IPS DF 19.7 (cell line): ENCODE measurements around the gene YTHDF1.
A peak's percentile ranks its signal among the peaks of the same experiment; 100 is the strongest.
"Not testable (repeated sequence)": the region's sequence is repeated elsewhere in the genome, so short reads cannot be mapped to it uniquely, and the experiment has no call there.

ENCODE experiments used
- DNase-seq: peaks from one replicate; pipeline ENCODE4 v3.0.0-alpha.2; 2013; ENCODE audit warnings: low read depth, low spot score

The YTHDF1 gene

DNA sequence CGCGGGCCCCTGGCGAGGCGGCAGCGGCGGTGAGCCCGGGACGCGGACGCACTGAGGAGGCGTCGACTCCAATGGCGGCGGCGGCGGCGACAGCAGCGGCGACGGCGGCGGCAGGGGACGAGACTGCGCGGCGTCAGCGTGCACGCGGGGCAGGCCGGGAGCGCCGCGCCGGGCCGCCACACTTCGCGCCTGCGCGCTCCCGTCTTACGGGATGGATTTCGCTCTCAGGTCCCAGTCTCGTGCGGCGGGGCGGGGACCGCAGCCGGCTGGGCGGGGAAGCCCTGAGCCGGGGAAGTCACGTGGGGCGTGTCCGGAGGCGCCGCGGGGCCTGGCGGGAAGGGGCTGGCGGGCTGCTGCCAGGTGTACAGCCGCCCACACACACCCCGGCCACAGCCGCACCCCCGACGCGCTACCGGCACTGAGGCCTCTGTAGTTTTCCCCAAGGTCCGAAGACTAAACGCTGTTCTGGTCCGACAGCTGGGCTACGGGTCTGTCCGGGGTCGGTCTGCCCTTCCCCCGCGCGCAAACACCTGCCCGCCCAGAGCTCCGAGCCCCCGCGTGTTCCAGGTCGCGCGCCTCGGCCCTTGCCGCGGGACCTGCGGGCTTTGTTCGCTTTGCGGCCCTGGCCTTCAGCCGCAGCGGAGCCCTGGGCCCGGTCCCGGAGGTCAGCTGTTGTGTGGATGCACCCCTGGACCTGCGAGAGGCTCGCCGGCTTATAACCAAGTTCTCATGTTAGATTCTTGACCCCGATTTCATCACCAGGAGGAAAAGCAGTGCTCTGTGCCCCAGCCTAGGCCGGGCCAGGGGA, at the start of gene YTHDF1:
TSS of gene YTHDF1 (minus strand) at position 91 of the 808 bp plus-strand sequence. CDS start 239 bp downstream, outside the sequence.
- DNase-seq: peak; percentile 75

DNA sequence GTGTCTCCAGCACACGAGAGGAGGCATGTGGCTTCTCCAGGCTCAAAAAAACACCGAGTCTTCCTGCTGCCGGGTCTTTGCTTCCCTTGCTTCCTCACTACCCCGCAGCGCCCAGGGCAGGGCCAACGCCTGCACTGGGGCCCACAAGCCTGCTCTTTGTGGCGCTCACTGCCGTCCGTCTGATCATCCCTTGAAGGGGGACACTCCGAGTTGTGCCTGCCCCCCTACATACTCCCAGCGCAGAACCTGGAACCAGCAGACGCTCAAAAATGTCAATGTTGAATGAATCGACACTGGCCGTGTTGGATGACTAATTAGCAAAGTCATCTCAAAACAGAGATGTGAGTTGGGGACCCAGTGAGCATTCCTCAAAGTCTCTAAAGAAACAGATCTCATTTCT, 48.6 kb upstream of the YTHDF1 start:
- DNase-seq: no peak

- DNase-seq: no peak
These were observed 48.1 kb upstream of the YTHDF1 start for GRCh38 chr20:63264000-63264399.

GRCh38 chr20:63262836-63263235, 46.9 kb upstream of the YTHDF1 start:
- no peak for DNase-seq

DNA sequence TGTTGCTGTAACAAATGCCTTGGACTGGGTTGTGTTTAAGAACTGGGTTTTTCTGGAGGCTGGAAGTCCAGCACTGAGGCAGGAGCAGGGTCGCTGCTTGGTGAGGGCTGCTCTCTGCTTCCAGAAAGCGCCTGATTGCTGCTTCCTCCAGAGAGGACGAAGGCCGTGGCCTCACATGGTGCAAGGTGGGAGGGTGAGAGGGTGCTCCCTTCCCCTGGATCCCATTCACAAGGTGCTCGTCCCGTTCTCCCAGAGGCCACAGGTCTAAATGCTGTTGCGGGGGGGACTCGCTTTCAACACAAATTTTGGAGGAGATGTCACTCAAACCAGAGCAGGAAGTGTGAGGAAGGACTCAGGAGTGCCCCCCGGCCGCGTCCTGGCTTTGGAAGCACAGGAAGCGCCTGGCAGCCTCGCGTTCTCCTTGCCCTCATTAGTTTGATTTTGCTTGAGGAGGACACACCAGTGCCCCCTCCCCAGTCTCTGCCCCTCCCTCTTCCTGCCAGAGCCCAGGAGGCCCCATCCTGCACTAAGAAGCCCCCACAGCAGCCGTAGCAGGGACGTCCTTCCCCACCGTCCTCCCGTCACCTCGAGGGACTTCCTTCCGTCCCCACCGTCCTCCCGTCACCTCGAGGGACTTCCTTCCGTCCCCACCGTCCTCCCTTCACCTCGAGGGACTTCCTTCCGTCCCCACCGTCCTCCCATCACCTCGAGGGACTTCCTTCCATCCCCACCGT, 46.0 kb upstream of the YTHDF1 start:
- DNase-seq: no peak

GRCh38 chr20:63261060-63261794, 45.3 kb upstream of the YTHDF1 start:
- DNase-seq: no peak

DNA sequence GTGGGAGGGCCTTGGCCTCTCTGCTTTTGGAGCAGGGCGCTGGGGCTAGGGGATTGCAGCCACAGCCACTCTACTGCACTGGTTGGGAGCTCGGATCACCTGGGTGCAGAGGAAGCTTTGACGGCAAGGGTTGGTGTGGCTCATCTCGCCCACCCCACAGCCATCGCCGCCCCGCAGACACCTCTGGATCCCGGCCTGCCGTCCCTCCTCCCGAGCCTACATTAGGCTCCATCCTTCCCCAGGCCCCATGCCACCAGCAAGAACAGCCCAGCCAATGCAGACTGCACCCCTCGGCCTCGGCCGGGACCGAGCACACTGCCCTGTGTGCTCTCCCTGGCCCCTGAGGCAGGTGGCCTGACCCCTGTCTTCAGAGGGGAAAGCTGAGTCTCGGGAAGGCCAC, 44.6 kb upstream of the YTHDF1 start:
- no peak for DNase-seq

DNA sequence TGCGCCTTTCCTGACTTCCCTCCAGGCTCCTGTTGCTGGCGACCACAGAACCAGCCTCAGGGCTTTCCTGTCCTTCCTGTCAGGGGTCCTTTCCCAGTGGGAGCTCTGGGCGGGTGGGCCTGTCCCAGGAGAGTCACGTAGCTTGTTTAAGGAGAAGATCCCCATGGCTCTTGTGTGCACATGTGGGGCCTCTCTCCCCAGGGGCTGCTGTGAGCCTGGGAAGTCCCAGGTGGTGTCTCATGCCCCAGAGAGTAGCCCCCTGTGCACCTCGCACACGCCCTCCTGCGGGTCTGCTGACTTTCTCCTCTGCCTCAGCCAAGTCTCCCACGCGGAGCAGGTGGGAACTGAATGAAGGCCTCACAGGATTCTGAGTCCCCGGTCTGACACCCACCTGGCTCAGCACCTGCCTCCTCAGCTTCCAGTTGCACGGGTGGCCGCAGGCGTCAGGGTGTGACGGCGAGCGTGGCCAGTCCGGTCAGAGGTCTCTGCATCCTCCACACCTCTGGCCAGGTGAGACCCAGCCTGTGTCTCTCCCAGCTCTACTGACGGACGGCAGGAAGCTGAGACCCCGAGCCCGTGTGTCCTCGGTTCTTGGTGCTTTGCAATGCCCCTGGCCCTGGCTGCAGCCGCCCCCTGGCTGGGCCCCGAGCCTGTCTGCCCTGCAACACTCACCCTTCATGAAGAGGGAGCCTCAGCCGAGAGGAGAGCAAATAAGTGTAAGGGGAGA, 44.0 kb upstream of the YTHDF1 start:
- no peak for DNase-seq

DNA sequence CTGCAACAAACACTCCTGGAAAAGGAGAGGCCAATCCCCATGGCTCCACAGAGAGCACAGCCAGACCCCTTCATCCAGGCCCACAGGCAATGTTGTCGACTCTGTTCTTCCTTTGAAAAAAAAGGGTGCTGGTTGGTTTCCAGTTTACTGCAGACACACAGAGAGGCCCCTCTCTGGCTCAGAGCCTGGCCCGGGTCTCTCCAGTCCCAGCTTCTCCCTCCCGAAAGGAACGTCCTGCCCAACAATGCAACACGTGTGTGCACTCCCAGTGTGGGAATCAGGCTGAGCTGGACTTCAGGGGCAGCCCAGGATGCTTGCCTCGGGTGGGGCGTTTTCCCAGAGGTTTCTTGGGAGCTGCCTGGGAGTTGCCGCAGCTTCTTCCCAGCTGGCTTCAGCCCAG, 42.9 kb upstream of the YTHDF1 start:
- DNase-seq: no peak

DNA sequence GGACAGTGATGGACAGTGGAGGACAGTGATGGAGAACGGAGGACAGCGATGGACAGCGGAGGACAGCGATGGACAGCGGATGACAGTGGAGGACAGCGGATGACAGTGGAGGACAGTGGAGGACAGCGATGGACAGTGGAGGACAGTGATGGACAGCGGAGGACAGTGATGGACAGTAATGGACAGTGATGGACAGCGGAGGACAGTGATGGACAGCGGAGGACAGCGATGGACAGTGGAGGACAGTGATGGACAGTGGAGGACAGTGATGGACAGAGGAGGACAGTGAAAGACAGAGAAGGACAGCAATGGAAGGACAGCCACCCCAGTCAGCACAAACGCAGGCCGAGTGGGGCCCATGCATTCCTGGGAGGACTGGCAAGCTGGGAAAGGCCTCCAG, 41.7 kb upstream of the YTHDF1 start:
- DNase-seq: no peak

DNA sequence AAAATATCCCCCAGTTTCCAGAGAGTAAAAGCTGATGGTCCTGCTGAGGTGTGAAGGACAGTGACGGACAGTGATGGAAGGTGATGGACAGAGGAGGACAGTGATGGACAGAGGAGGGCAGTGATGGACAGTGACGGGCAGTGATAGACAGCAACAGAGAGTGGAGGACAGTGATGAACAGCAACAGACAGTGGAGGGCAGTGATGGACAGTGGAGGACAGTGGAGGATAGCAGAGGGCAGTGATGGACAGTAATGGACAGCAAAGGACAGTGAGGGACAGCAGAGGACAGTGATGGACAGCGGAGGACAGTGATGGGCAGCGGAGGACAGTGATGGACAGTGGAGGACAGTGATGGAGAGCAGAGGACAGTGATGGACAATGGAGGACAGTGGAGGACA, 41.0 kb upstream of the YTHDF1 start:
- DNase-seq: no peak

DNA sequence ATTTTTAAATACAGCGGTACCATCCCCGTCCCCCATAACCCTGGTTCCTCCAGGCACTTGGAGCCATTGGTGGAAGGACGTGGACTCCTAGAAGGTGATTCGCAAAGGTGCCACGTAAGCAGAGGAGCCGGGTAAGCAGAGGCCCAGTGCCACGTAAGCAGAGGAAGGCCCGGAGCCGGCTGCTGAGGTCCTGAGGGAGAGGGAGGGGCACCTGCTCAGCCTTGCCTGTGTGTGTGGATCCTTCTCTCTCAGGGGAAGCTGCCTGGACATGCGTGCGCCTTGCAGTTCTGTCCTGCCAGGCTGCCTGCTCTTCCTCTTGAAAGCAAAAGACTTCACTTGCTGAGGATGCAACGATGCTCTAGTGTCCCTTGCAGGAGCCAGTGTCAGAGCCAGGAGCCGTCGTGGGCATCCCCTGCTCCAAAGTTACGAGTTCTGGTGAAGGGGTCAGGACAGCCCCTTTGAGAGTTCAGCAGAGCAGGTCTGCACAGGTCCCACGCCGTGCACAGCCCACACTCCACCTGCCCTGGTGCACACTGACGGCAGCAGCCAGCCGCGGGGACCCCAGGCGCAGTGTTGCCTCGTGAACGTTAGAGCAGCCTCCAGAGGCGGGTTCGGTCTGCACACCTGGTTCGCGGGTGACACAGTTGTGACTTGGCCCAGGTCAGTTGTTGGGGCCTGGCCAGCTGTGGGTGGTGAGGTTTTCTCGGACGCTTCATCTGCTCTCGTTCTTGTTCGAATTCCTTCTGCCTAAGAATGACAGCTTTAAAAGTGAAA, 40.2 kb upstream of the YTHDF1 start:
- DNase-seq: no peak

GRCh38 chr20:63254606-63255384, 38.9 kb upstream of the YTHDF1 start:
- DNase-seq: no peak

GRCh38 chr20:63254232-63254605, 38.3 kb upstream of the YTHDF1 start, which contains the start of gene NKAIN4:
TSS of gene NKAIN4 (minus strand) at chr20:63254463. CDS start at chr20:63254450, 13 bp downstream.
- DNase-seq: no peak

- no peak for DNase-seq
These were observed 37.7 kb upstream of the YTHDF1 start for GRCh38 chr20:63253438-63254231.

DNA sequence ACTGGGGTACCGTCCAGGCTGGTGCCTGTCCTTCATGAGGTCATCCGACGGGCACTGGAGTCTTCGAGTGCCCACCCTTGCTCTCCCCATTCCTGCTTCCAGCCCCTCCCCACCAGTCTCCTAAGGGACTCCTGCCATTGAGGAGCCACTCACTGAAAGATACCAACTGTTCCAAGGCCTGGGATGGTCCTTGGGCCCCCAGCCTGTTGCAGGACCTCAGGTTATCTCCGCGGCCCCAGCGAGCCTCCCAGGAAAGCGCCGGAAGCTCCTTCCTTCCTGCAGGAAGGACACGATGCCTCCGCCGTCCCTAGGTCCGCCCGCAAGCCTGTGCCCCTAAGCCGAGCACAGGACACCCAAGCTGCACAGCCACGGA, 37.1 kb upstream of the YTHDF1 start:
- DNase-seq: no peak

- no peak for DNase-seq
These were observed 36.4 kb upstream of the YTHDF1 start for GRCh38 chr20:63252284-63252711.

DNA sequence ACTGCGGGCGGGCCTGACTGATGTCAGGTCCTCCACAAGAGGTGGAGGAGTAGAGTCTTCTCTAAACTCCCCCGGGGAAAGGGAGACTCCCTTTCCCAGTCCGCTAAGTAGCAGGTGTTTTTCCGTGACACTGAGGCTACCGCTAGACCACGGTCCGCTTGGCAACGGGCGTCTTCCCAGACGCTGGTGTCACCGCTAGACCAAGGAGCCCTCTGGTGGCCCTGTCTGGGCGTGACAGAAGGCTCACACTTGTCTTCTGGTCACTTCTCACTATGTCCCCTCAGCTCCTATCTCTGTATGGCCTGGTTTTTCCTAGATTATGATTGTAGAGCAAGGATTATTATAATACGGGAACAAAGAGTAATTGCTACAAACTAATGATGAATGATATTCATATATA, 35.4 kb upstream of the YTHDF1 start:
- not testable (repeated sequence) for DNase-seq

DNA sequence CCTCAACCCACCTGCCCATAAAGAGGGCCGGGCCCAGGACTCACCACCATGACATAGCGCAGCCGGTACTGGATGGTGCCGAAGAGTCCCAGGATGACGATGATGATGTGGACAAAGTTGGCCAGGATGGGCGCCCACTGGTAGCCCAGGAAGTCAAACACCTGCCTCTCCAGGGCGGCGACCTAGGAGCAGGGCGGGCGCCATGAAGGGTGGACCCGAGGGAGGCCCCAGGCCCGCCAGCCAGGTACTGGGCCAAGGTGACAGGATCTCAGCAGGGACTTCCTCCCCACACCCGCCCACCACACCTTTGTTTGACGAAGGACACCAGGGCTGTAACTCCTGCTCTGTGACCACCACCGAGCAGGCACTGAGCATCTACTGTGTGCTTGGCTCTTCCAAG, 34.0 kb upstream of the YTHDF1 start:
- no peak for DNase-seq
